NOMO-1 treated with DMSO at 0.1 percent for 48 hours (cell line): ENCODE results near the gene CLDN34.
A peak's percentile ranks its signal among the peaks of the same experiment; 100 is the strongest.

ENCODE experiments used
- DNase-seq: peaks from one replicate; lab custom pipeline; 2025; ENCODE audit not compliant: unreplicated experiment; lab: John Stamatoyannopoulos, UW

Gene CLDN34

GRCh38 chrX:10014462-10015354, 47.5 kb downstream of the CLDN34 start:
- peak; percentile 44 for DNase-seq

- no peak for DNase-seq
Observed at GRCh38 chrX:10015355-10015722, 48.2 kb downstream of the CLDN34 start.

- no peak for DNase-seq
Observed at GRCh38 chrX:10015723-10016518, 48.8 kb downstream of the CLDN34 start.

- DNase-seq, result no peak
Observed at GRCh38 chrX:10016519-10017132, 49.5 kb downstream of the CLDN34 start.

GRCh38 chrX:10017872-10018271, 50.7 kb downstream of the CLDN34 start:
- peak; percentile 78 for DNase-seq
